ENCODE measurements around the gene PRPF38B.

DNA sequence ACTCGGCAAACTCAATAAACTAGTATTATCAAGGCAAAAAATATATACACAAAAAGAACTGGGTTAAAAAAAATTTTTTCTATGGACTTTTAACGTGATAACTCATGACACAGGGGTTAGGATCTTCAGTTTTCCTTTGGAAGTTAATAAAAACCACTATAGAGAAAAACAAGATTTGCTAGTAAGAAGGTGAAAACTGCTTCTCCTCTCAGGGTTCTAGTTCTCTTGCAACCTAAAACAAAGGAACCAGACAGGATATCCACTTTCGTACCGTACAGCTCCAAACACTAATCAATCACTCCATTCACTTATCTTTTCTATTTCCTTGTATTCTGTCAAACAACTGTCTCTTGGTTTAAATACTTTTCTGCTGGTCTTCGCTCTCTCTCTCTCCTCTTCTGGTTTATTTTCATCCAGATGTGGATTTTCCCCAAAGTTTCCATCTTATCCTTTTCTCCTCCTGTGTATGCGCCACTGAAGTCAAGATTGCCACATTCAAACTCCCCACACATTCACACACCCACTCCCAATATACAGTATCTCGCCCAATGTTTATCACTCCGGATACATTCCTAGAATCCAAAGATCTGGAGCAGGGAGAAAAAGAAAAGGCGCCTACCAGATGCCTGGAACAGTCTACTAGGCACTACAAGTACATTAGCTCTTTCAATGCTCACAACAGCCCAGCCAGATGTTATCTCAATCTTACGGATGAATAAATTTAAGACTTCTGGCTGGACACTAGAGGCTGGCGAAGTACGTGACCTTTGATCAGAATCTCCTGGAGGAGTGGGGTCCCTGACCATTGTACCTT, 775 bp upstream of the PRPF38B start:
- TF ChIP-seq EGR1 (IDR thresholded peaks at IDR 0.05) = no peak
- no peak for TF ChIP-seq TCF12 (IDR thresholded peaks at IDR 0.05; ENCODE audit: low read depth)

Data from Ishikawa (cell line).